Measurements from ENCODE around the gene ADPRS.

ADPRS gene

GRCh38 chr1:36083635-36084496, 4.8 kb upstream of the ADPRS start, which contains the start of gene TEKT2:
TEKT2 (plus strand) TSS chr1:36084094; CDS start chr1:36084922, 828 bp downstream.
- H3K4me3 ChIP-seq (ENCODE audit: low read length), result peak within 1 kb of the TSS; percentile 11; the same call in 1 of the 2 replicates
- TF ChIP-seq ZNF274 (IDR thresholded peaks at IDR 0.05; ENCODE audit: low read depth, low read length), result no peak

- H3K4me3 ChIP-seq (ENCODE audit: low read length), result no peak overlapping the region; the same call in 1 of the 2 replicates
Observed at GRCh38 chr1:36084497-36085115, 4.1 kb upstream of the ADPRS start.

GRCh38 chr1:36085126-36085525, 3.6 kb upstream of the ADPRS start:
- no peak overlapping the region for H3K4me3 ChIP-seq (ENCODE audit: low read length)
- TF ChIP-seq ZNF274 (IDR thresholded peaks at IDR 0.05; ENCODE audit: low read depth, low read length), result no peak

More at GRCh38 chr1:36084497-36085115, 4.1 kb upstream of the ADPRS start:
- no peak for TF ChIP-seq ZNF274 (IDR thresholded peaks at IDR 0.05; ENCODE audit: low read depth, low read length)

- no peak for TF ChIP-seq ZNF274 (IDR thresholded peaks at IDR 0.05; ENCODE audit: low read depth, low read length)
- no peak overlapping the region for H3K4me3 ChIP-seq (ENCODE audit: low read length)
Observed at GRCh38 chr1:36085686-36086526, 2.8 kb upstream of the ADPRS start.

- no peak overlapping the region for H3K4me3 ChIP-seq (ENCODE audit: low read length)
- TF ChIP-seq ZNF274 (IDR thresholded peaks at IDR 0.05; ENCODE audit: low read depth, low read length), result no peak
Observed at GRCh38 chr1:36086529-36087232, 2.0 kb upstream of the ADPRS start.

- no peak overlapping the region for H3K4me3 ChIP-seq (ENCODE audit: low read length)
- no peak for TF ChIP-seq ZNF274 (IDR thresholded peaks at IDR 0.05; ENCODE audit: low read depth, low read length)
Observed at GRCh38 chr1:36087233-36088123, 1.2 kb upstream of the ADPRS start.

- TF ChIP-seq ZNF274 (IDR thresholded peaks at IDR 0.05; ENCODE audit: low read depth, low read length), result no peak
- peak overlapping the region; percentile 84; the same call in 1 of the 2 replicates for H3K4me3 ChIP-seq (ENCODE audit: low read length)
Observed at GRCh38 chr1:36088265-36088576, 471 bp upstream of the ADPRS start.

- no peak for TF ChIP-seq ZNF274 (IDR thresholded peaks at IDR 0.05; ENCODE audit: low read depth, low read length)
- H3K4me3 ChIP-seq (ENCODE audit: low read length), result peak overlapping the region; percentile 84
Observed at GRCh38 chr1:36089393-36090121, 865 bp downstream of the ADPRS start.

- no peak overlapping the region for H3K4me3 ChIP-seq (ENCODE audit: low read length)
- no peak for TF ChIP-seq ZNF274 (IDR thresholded peaks at IDR 0.05; ENCODE audit: low read depth, low read length)
Observed at GRCh38 chr1:36091141-36091540, 2.4 kb downstream of the ADPRS start.

GRCh38 chr1:36091698-36092097, 3.0 kb downstream of the ADPRS start:
- no peak for TF ChIP-seq ZNF274 (IDR thresholded peaks at IDR 0.05; ENCODE audit: low read depth, low read length)

GRCh38 chr1:36092166-36092797, 3.6 kb downstream of the ADPRS start:
- no peak for TF ChIP-seq ZNF274 (IDR thresholded peaks at IDR 0.05; ENCODE audit: low read depth, low read length)
- no peak overlapping the region for H3K4me3 ChIP-seq (ENCODE audit: low read length)

More at GRCh38 chr1:36091698-36092097, 3.0 kb downstream of the ADPRS start:
- no peak overlapping the region for H3K4me3 ChIP-seq (ENCODE audit: low read length)

GRCh38 chr1:36092798-36093185, 4.1 kb downstream of the ADPRS start:
- no peak overlapping the region for H3K4me3 ChIP-seq (ENCODE audit: low read length)
- no peak for TF ChIP-seq ZNF274 (IDR thresholded peaks at IDR 0.05; ENCODE audit: low read depth, low read length)
